Colon (tissue), 2 donors: ENCODE measurements around the gene SLC6A9.

Experiments used
- FAIRE-seq: peaks from 2 replicates; lab custom pipeline; 2012; peaks lifted over from hg19 to GRCh38; lab: Jason Lieb, UNC
- donor health status: control.
- donor health status: control.

SLC6A9 gene

DNA sequence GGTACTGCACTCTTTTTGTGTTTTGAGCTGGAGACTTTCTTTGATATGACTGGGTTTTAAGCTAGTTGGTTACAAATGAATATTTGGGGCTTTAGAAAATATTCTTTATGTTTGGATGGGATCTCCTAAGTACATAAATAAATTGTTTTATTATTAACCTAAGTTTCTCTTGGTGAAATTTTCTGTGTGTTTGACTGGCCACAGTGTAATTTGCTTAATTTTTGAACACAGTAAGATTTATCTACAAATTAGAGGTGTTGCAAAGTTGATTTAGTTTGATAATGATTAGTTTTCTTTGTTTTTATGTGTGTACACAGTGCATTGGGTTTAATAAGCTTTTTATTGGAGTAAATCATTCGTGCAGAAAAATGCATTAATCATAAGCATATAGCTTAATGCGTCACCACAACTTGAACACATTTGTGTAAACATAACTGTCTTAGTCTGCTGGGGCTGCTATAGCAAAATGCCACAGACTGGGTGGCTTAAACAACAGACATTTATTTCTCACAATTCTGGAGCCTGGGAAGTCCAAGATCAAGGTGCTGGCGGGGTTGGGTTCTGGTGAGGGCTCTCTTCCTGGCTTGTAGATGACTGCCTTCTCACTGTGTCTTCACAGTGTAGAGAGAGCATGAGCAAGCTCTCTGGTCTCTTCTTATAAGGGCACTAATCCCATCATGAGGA, 17.4 kb upstream of the SLC6A9 start:
- FAIRE-seq: no peak

DNA sequence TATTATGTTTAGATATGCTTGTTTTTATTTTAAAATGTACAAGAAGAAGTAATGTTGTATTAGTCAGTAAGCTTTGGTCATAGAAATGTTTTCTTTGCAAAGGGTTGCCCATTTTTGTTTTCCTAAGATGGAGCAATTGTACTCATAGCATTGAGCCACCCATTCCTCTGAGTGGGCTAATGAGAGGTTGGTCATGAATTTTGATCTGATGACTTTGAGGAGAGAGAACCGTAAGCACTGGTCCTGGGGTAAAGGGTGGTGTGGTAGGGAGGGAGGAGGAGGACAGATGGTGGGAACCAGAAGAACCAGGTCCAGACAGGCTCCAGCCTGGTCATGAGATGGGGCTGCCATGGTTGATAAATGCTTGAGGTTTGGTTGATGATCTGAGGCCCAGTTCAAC, 15.9 kb upstream of the SLC6A9 start:
- FAIRE-seq: no peak

DNA sequence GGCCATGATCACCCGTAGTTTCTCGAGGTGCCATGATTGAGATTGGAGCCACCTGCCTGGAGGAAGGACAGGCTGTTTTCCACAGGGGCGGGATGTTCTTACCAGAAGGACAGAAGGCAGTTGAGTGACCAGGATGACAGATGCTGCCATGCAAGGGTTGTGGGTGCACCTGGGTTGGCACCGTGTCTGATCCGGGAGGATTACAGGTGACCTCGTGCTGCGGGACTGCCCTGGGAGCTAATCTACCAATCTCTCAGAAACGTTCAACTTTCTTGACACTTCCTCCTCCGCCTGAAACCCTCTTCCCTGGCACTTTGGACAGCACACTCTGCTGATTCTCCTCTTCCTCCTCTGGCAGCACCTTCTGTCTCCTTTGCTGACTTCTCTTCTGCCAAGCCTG, 13.8 kb upstream of the SLC6A9 start:
- no peak for FAIRE-seq

DNA sequence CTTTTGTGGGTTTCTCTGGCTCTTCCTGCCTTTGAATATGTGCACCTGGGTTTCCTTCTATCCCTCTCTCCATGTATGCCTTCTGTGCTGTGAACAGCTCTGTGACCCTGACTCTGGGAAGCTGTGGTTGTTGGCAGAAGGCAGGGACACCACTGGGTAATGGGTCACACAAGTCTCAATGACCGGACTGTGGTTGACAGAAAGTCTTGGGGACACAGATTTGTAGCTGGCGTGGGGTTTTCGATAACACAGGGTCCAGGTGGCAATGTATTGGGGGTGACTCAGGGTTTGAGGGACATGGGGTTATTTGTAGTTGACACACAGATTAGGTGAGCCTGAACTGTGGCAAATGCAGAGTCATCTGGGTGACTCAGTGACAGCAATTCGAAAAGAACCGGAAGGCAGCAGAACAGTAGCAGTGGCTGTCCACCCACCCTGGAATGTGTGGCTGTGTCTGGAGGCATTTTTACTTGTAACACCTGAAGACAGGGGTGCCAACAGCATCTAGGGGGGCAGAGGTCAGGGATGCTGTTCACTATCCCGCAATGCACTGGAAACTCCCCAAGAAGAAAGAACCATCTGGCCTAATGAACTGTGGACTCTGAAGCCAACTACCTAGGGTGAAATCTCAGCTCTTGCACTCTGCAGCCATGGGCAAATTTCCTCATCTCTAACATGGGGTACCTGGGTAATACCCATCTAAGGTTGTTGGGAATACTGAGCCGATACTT, 13.0 kb upstream of the SLC6A9 start:
- FAIRE-seq: no peak

DNA sequence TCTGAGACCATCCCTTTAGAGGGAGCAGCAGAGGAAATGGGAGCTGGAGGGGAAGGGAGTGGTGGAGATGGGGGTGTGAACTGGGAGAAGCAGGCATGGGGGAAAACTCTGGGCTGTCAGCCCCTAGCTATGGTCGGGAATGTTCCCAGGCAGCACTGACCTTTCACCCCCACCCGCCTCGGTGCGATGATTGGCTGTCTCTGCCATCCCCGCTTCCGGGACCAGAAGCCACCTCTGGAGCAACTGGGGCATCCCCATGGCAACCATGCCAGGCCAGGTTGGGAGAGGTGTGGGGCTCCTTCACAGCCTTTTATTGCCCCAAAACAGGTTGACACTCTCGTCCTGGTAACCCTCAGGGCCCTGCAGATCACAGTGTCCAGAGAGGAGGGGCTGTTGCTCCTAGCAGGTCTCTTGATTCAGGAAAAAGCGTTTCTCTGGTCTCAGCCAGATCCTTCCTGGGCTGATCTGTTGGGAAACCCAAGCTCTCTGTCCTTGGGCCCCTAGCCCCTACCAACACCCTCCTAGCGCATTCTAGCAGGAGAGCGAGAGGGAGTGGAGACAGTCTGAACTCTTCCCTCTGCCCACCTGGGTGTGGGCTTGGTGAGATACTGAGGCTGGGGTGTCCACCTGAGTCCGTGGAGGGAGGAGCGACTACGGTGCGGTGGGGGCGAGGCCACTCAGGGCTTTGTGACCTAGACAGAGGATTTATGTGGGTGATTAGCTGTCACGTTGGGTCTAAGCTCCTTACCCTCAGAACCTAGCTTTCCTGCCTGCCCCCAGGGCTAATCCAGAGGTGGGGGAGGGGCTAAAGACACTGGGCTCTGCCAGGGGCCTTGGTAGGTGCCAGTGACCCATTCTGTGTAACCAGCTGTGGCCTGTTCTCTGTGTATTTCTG, 12.2 kb upstream of the SLC6A9 start:
- FAIRE-seq: no peak

DNA sequence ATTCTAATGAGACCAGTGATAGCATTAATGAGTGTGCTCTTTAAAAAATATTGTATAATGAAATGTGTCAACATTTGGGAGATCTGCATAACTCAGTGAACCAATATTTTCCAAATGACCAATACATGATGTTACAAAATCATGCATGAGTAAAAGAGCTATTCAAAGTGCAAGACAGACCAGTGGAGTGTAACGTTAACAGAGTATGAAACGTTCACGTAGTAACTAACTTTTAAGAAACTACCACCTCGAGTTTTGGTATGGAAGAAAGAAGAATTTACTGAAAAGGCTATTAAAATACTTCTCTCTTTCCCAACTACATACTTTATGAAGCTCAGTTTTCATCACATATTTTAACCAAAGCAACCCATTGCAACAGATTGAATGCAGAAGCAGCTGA, 9.6 kb upstream of the SLC6A9 start:
- FAIRE-seq: no peak

DNA sequence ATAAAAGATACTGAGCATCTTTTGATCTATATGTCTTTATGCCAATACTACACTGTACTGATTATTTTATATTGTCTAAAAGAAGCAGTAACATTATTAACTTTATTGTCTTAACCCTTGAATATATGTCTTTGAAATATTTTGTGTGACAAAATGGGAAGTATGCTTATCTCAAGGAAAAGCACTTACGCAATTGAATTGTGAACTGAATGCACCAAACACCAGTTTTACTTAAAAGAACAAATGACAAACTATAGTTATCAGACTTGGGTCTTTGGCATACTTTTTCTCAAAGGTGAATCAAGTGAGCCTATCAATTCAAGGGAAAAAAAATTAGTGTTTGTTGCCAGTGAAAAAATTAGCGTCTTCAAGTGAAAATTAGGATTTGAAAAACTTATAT, 9.2 kb upstream of the SLC6A9 start:
- FAIRE-seq: no peak

DNA sequence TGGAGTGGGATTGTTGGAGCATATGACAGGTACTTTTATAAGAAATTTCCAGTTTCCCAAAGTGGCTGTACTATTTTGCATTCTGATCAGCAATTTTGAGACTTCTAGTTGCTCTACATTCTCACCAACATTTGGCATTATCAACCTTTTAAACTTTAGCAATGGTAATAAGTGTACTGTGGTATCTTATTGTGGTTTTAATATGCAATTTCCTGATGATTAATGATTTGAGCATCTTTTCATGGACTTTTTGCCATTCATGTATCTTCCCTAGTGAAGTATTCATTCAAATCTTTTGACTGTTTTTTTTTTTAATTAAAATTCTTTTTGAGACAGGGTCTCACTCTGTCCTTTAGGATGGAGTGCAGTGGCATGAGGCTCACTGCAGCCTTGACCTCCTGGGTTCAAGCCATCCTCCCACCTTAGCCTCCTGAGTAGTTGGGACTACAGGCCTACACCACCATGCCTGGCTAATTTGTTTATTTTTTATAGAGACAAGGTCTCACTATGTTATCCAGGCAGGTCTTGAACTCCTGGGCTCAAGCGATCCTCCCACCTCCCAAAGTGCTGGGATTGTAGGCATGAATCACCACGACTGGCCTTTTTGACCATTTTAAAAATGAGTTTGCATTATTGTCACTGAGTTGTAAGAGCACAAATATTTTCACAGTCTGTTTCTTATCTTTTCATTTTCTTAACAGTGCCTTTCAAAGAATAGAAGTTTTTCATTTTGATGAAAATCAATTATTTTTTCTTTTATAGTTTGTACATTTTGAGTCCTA, 7.8 kb upstream of the SLC6A9 start:
- no peak for FAIRE-seq

DNA sequence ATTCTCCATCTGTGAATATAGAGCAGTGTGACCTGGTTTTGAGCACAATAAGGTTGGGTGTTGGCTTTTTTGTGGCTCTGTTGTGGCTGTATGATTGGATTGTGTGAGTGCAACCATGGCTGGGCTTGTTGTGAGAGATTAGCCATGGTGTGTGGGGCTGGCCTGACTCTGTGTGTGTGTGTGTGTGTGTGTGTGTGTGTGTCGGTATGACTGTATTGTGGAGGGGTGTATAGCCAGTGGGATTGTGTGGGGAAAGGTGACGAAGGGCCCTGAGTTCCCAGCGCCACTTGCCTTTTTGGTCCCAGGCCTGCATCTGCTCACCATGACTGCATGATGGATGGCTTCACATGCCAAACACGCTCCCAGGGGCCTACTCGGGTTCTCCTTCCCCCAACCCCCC, 5.9 kb upstream of the SLC6A9 start:
- no peak for FAIRE-seq

DNA sequence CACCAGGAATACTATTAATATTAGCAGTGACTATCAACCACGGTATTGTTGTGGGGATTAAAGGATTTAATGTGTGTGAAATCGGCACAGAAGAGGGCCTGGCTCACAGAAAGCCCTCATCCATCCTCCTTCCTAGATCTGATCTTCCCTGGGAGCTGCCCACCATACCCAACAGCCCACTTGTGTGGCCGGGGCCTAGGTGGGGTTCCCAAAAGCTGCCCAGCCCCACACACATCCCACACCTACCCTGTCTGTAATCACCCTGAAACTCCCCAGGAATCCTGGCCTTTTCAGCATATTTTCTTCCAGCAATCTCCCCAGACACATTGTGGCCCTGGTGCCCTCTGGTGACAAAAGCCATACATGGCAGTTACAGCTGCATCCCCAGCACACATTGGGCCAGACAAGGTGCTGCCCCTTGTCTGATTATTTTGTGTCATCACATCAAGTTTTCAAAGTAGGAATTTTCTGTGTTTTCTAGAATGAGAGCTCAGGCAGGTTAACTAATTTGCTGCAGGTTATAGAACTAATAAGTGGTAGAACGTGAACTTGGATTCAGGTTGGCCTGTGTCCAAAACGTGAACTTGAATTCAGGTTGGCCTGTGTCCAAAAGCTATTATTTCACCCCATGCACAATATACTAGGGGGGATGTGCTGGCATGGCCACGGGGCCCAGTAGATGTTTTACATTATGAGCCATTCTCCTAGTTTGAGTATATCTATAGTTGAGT, 5.3 kb upstream of the SLC6A9 start:
- FAIRE-seq: peak; percentile 38

DNA sequence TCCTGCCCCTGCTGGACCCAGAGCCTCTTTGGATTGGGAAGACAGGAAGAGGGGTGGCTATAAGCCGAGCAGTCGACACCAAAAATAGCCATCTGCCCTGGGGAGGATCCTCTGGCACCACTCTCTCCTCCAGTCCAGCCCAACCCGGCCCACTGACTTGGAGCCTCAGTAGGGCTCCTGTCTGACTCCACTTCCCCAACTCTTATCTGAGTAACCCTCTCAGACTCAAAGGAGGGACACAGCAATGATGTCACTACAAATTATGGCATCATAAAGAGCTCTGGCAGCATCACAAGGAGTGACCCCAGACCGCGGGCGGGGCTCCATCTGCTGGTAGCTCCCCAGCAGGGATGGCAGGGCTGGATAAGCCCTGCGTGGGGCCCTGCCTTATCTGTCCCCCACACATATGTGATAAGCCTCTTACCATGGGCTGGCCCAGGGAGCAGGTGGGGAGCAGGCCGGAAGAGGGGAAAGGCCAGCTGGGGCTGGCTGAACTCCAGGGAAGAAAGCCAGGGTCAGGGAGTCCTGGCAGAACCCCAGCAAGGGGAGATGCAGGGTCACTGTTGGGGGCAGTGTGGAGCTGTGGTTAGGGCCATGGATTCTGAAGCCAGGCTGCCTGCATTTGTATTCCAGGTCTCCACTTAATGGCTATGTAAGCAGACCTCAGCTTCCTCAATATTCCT, 4.6 kb upstream of the SLC6A9 start:
- FAIRE-seq: no peak

DNA sequence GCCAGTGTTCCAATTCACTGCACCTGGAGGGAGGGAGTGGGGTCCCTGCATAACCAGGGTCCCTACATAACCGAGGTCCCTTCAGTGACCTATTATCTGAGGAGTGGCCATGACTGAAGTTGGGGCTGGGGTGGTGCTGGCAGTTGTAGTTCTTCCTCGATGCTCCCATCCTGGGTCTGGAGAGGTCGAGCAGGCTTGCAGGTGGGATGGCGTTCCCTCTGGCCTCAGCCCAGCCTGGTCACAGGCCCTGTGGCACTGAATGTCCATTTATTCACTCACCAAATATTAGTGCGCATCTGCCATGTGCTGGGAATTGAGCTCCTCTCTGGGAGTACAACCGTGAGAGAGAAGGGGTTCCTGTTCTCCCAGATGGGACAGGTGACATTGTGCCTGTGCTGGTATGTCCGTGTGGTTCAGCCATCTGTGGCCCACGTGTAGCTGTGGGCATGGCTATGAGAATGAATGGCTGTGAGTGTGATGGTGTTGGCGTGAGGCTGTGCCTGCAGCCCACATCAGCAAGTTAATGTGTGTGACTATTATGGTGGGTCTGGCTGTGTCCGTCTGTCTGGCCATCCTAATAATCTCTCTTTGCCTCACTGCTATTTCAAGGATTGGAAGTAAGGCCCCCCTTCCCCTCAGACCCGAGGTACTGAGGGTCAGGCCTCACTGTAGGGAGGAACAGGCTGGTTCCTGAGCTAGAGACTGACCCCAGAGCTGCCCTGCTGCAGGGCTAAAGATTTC, 3.9 kb upstream of the SLC6A9 start:
- FAIRE-seq: no peak

DNA sequence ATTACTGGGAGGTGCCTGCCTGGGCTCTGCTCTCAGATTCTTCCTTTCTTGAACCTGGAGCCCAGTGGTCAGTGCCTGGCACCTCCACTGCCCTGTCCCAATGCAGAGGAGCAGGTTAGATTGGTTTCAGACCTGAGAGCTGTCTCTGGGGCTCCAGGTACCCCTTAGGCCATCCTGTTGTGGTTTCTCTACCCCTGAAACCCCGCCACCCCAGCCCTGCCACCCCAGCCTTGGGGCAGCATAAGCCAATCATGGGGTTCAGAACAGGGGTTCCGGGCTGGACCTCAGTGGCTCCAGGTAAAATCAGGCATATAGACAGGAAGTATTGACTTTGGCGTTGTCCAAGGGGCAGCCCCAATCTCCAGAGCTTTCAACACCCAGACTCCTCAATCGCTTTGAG, 3.2 kb upstream of the SLC6A9 start:
- FAIRE-seq: no peak

DNA sequence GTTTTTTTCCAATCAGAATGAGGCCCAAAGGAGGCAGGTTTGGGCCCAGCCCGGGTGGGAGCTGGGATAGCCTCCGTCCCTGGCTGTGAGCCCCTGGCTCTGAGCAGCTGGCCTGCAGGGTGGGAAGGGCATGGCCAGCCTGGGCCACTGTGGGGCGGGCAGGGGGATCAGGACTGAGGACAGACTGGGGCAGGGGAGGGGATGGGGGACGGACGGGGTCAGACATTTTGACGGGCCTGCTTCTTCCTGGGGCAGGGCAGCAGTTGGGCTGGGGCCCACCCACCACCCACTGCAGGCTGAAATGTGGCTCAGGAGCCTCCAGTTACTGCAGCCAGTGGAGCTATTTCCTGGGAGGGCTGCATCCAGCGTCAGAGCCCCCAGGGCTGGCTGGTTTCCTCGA, 2.5 kb upstream of the SLC6A9 start:
- no peak for FAIRE-seq

DNA sequence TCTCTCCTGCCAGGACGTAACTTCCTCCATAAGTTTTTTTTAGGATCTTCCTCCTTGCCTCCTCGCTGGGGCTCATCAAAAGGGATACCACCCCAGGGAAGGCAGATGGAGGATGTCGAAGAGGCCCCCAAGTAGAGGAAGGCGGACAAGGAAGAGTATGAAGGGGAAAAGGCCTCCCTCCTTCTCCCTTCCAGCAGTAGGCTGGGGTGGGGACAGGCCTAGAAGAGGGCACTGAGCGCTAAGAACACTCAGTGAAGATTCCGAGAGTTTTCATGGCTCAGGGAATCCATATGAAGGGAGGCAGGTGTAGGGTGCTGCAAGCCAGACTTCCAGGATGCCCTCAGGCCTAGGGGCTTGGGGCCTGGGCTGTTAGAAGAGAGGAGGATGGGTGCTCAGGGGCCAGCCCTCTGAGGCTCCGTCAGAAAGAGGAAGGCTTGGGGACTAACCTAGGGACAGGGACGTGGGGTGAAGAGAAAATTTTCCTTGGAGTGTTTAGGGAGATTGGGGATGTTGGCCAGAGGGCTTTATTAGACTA, 1.8 kb upstream of the SLC6A9 start:
- FAIRE-seq: no peak

DNA sequence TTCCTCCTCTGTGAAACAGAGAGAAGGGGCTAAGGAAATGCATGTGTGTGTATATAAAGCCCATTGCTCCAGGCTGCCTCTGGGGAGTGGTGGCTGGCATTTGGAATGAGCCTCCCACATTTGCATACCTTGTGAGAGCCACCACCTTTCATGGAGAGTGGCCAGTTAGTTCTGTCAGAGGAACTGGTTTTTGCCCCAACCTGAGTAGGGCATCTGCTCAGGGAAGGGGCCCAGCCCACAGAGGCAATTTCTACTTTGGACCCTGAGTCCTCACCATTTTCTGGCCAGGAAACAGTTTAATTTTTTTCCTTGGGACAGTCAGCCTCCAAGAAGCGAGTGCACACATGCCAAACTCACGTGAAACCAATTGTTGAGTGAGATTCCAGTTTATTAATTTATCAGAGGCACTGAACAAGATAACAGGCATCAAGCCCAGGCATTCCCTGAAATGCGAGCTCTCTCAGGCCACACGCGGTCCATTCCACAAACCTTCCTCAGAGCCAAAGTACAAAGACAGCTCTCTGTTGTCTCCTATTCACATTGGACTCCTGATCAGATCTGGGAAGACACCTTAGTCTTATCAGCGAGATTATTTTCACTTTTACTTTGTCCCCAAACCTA, 1.0 kb upstream of the SLC6A9 start:
- no peak for FAIRE-seq

DNA sequence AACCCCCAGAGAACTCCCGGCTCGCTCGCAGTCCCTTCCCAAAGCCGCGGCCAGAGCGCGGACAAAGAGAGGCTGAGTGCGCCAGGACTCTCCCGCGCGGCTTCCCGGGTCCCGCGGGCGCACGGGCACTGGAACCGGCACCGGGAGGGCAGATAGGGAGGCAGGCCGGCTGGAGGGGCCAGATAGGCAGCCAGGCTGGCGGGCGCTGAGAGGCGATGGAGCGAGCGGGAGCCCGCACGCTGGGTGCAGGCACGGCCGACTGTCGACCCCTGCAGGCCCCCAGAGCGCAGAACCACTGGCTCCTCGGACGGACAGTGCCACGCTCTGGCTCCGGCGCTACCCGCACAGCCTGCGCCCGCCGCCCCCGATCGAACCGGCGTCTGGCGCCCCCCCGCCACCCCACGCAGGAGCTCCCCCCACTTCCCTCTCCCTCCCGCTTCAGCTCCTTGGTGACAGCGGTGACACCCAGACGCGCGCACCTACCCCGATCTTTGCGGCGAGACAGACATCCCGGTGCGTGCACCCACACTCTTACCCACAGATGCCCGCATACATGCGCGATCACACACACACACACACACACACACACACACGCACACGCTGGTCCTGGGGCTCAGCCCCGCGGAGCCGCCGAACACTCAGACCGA, 534 bp downstream of the SLC6A9 start:
- no peak for FAIRE-seq

DNA sequence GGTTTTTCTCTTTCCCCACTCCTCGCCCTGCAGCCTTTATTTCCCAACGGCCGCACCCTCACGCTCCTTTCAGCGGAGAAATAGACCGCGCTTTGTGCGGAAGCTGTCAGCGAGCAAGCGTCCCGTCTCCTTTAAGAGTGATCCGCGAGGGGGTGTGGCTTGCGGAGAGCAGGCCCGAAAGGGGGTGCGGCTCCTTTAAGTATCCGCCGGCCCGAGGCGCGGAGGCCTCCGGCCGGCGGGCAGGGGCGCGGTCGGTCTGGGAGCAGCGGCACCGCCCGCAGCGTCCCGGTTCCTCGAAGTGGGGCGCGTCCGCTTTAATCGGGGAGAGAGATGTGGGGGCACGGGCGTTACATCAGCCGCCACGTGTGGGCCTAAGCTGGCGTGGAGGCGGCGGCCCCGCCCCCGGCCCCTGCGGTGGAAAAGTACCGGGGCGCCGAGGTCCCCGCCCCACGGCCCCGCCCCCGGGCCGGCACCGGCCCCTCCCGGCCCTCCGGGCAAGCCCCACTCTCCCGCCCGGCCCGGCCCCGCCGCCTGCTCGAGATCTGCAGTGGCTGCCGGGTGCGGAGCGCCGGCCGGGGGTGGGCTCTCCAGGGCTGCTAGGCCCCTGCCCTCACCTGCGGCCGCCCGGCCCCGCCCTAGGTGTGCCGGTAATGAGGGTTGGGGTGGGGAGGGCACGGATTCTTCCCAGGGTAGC, 1.2 kb downstream of the SLC6A9 start:
- no peak for FAIRE-seq
